GM23338 (cell line): ENCODE results near the gene RAB9A.

ENCODE experiments used
- EZH2 ChIP-seq: fragments of 200-600 bp; sonication (generic); IDR thresholded peaks from one replicate; pipeline ENCODE4 v1.8.0; 2017; ENCODE audit warnings: antibody characterized with exemption, mild to moderate bottlenecking, low read depth; ENCODE audit not compliant: unreplicated experiment
- JUNB ChIP-seq: IDR thresholded peaks from one replicate; pipeline ENCODE4 v1.6.1; 2016; ENCODE audit warnings: antibody characterized with exemption; ENCODE audit not compliant: unreplicated experiment
- POLR2AphosphoS5 ChIP-seq: IDR thresholded peaks from 2 replicates; pipeline ENCODE4 v1.6.1; 2016; ENCODE audit warnings: antibody characterized with exemption, low read depth
- TF ChIP-seq, protein P1 (sequence below), 2 experiments: fragments of 200-600 bp in 1 of 2; sonication (generic) in 1 of 2; conservative IDR thresholded peaks; 2 replicates each; pipeline versions ENCODE4 v1.5.1 to v1.6.1; 2016 to 2017; ENCODE audit warnings: antibody characterized with exemption in 2 of 2, low read depth in 2 of 2, mild to moderate bottlenecking in 2 of 2, moderate library complexity in 1 of 2

DNA sequence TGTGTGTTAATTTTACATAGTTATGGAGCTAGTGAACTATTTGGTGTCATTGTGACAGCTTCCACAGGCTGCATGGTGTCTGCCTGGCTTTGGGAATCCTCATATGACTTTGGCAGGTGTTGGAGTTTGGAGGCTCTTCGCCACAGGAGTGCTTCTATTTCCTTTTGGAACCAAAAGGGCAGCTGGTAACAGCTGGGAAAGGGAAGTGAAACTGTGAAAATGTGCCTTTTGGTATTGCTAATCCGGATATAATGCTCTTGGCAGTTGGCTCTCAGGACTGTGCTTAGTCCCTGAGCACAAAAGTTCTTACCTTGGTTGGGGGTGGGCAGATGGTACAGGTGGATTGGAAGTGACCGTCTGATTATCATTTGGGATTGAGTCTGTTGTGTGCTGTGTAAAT, 63.7 kb downstream of the RAB9A start:
- no peak for TF ChIP-seq POLR2AphosphoS5
- TF ChIP-seq, protein P1, sequence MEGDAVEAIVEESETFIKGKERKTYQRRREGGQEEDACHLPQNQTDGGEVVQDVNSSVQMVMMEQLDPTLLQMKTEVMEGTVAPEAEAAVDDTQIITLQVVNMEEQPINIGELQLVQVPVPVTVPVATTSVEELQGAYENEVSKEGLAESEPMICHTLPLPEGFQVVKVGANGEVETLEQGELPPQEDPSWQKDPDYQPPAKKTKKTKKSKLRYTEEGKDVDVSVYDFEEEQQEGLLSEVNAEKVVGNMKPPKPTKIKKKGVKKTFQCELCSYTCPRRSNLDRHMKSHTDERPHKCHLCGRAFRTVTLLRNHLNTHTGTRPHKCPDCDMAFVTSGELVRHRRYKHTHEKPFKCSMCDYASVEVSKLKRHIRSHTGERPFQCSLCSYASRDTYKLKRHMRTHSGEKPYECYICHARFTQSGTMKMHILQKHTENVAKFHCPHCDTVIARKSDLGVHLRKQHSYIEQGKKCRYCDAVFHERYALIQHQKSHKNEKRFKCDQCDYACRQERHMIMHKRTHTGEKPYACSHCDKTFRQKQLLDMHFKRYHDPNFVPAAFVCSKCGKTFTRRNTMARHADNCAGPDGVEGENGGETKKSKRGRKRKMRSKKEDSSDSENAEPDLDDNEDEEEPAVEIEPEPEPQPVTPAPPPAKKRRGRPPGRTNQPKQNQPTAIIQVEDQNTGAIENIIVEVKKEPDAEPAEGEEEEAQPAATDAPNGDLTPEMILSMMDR (conservative IDR thresholded peaks at IDR 0.05; ENCODE audit: low read depth in 2 of 2): no peak
- TF ChIP-seq EZH2: no peak
- no peak for TF ChIP-seq JUNB
